ENCODE measurements around the gene EI24. TPM values are rescaled to one million over a fixed set of nuclear protein-coding genes. Genes with fewer than 3 reads are reported as not detected.

Gene EI24
- total and polyA plus RNA-seq, 2 of the 8 experiments (the other 6 are each of a cell fraction or from before 2014, with no cell fraction given): 135 to 264 TPM

- TF ChIP-seq, protein P1, sequence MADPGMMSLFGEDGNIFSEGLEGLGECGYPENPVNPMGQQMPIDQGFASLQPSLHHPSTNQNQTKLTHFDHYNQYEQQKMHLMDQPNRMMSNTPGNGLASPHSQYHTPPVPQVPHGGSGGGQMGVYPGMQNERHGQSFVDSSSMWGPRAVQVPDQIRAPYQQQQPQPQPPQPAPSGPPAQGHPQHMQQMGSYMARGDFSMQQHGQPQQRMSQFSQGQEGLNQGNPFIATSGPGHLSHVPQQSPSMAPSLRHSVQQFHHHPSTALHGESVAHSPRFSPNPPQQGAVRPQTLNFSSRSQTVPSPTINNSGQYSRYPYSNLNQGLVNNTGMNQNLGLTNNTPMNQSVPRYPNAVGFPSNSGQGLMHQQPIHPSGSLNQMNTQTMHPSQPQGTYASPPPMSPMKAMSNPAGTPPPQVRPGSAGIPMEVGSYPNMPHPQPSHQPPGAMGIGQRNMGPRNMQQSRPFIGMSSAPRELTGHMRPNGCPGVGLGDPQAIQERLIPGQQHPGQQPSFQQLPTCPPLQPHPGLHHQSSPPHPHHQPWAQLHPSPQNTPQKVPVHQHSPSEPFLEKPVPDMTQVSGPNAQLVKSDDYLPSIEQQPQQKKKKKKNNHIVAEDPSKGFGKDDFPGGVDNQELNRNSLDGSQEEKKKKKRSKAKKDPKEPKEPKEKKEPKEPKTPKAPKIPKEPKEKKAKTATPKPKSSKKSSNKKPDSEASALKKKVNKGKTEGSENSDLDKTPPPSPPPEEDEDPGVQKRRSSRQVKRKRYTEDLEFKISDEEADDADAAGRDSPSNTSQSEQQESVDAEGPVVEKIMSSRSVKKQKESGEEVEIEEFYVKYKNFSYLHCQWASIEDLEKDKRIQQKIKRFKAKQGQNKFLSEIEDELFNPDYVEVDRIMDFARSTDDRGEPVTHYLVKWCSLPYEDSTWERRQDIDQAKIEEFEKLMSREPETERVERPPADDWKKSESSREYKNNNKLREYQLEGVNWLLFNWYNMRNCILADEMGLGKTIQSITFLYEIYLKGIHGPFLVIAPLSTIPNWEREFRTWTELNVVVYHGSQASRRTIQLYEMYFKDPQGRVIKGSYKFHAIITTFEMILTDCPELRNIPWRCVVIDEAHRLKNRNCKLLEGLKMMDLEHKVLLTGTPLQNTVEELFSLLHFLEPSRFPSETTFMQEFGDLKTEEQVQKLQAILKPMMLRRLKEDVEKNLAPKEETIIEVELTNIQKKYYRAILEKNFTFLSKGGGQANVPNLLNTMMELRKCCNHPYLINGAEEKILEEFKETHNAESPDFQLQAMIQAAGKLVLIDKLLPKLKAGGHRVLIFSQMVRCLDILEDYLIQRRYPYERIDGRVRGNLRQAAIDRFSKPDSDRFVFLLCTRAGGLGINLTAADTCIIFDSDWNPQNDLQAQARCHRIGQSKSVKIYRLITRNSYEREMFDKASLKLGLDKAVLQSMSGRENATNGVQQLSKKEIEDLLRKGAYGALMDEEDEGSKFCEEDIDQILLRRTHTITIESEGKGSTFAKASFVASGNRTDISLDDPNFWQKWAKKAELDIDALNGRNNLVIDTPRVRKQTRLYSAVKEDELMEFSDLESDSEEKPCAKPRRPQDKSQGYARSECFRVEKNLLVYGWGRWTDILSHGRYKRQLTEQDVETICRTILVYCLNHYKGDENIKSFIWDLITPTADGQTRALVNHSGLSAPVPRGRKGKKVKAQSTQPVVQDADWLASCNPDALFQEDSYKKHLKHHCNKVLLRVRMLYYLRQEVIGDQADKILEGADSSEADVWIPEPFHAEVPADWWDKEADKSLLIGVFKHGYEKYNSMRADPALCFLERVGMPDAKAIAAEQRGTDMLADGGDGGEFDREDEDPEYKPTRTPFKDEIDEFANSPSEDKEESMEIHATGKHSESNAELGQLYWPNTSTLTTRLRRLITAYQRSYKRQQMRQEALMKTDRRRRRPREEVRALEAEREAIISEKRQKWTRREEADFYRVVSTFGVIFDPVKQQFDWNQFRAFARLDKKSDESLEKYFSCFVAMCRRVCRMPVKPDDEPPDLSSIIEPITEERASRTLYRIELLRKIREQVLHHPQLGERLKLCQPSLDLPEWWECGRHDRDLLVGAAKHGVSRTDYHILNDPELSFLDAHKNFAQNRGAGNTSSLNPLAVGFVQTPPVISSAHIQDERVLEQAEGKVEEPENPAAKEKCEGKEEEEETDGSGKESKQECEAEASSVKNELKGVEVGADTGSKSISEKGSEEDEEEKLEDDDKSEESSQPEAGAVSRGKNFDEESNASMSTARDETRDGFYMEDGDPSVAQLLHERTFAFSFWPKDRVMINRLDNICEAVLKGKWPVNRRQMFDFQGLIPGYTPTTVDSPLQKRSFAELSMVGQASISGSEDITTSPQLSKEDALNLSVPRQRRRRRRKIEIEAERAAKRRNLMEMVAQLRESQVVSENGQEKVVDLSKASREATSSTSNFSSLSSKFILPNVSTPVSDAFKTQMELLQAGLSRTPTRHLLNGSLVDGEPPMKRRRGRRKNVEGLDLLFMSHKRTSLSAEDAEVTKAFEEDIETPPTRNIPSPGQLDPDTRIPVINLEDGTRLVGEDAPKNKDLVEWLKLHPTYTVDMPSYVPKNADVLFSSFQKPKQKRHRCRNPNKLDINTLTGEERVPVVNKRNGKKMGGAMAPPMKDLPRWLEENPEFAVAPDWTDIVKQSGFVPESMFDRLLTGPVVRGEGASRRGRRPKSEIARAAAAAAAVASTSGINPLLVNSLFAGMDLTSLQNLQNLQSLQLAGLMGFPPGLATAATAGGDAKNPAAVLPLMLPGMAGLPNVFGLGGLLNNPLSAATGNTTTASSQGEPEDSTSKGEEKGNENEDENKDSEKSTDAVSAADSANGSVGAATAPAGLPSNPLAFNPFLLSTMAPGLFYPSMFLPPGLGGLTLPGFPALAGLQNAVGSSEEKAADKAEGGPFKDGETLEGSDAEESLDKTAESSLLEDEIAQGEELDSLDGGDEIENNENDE (IDR thresholded peaks at IDR 0.05; ENCODE audit: insufficient replicate concordance, low read length): no peak
- no peak for TF ChIP-seq GABPA (IDR thresholded peaks at IDR 0.05; ENCODE audit: borderline replicate concordance, insufficient read depth, low read length)
- TF ChIP-seq ZNF274 (IDR thresholded peaks at IDR 0.05; ENCODE audit: borderline replicate concordance, extremely low read depth, low read length): no peak
- TF ChIP-seq CBX5 (IDR thresholded peaks at IDR 0.05; ENCODE audit: low read depth, low read length): no peak
- TF ChIP-seq TBP (IDR thresholded peaks at IDR 0.05; ENCODE audit: low read depth, low read length): no peak
- TF ChIP-seq SRF (IDR thresholded peaks at IDR 0.05; ENCODE audit: low read depth, low read length): no peak
- no peak for TF ChIP-seq TAF7 (optimal IDR thresholded peaks at IDR 0.05; ENCODE audit: borderline replicate concordance, low read depth, low read length)
- no peak for TF ChIP-seq POU5F1 (IDR thresholded peaks at IDR 0.05; ENCODE audit: low read depth, low read length)
- no peak for TF ChIP-seq USF2 (IDR thresholded peaks at IDR 0.05; ENCODE audit: low read length)
- TF ChIP-seq, protein P2, sequence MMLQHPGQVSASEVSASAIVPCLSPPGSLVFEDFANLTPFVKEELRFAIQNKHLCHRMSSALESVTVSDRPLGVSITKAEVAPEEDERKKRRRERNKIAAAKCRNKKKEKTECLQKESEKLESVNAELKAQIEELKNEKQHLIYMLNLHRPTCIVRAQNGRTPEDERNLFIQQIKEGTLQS (IDR thresholded peaks at IDR 0.05; ENCODE audit: insufficient read depth, low read depth, low read length): no peak
Observed at GRCh38 chr11:125551835-125552342, 17.4 kb upstream of the EI24 start (continued).

Data from H1 (cell line).